ENCODE measurements around the gene TMEM100.

GRCh38 chr17:55704401-55704800, 18.3 kb downstream of the TMEM100 start:
- TF ChIP-seq POLR2AphosphoS5 (IDR thresholded peaks at IDR 0.05; ENCODE audit: low read depth, low read length): no peak
- TF ChIP-seq POLR2A (IDR thresholded peaks at IDR 0.05; ENCODE audit: low read depth, low read length): no peak
